DOHH2 (cell line): ENCODE data around the gene BICC1.

Experiments used
- H3F3A ChIP-seq: fragments of 200-600 bp; sonication (generic), shearing (Covaris generic); 2 replicates; pipeline ENCODE4 v1.6.0; 2016; ENCODE audit warnings: antibody characterized with exemption, mild to moderate bottlenecking; ENCODE audit not compliant: control insufficient read depth, insufficient read depth
- H3K27ac ChIP-seq: fragments of 200-600 bp; sonication (generic); 2 replicates; pipeline ENCODE4 v1.5.1; 2014; ENCODE audit warnings: low read depth, mild to moderate bottlenecking, low read length, moderate library complexity
- H3K27me3 ChIP-seq: fragments of 200-600 bp; sonication (generic); 2 replicates; pipeline ENCODE4 v1.6.1; 2014; ENCODE audit warnings: mild to moderate bottlenecking, low read length, mixed read lengths; ENCODE audit not compliant: control insufficient read depth
- H3K36me3 ChIP-seq: fragments of 200-600 bp; sonication (generic); 2 replicates; pipeline ENCODE4 v1.6.1; 2014; ENCODE audit warnings: mild to moderate bottlenecking, low read length, moderate library complexity, mixed read lengths; ENCODE audit not compliant: control insufficient read depth
- H3K4me1 ChIP-seq: fragments of 200-600 bp; sonication (generic); 2 replicates; pipeline ENCODE4 v1.6.1; 2014; ENCODE audit warnings: mild to moderate bottlenecking, low read length, mixed read lengths; ENCODE audit not compliant: control insufficient read depth
- H3K4me2 ChIP-seq: fragments of 200-600 bp; sonication (generic); 2 replicates; pipeline ENCODE4 v1.6.0; 2014; ENCODE audit warnings: mild to moderate bottlenecking, low read length, moderate library complexity
- H3K4me3 ChIP-seq: fragments of 200-600 bp; sonication (generic); 2 replicates; pipeline ENCODE4 v1.5.1; 2014; ENCODE audit warnings: mild to moderate bottlenecking, low read length, mixed read lengths
- H3K79me2 ChIP-seq: fragments of 200-600 bp; sonication (generic); 2 replicates; pipeline ENCODE4 v1.6.1; 2014; ENCODE audit warnings: mild to moderate bottlenecking, low read length, mixed read lengths; ENCODE audit not compliant: control insufficient read depth
- H3K9me2 ChIP-seq: fragments of 200-600 bp; sonication (generic); replicated peaks from 2 replicates; pipeline ENCODE4 v1.6.1; 2014; ENCODE audit warnings: mild to moderate bottlenecking, low read length, mixed read lengths; ENCODE audit not compliant: control insufficient read depth
- H3K9me3 ChIP-seq: fragments of 200-600 bp; sonication (generic); 2 replicates; pipeline ENCODE4 v1.6.1; 2014; ENCODE audit warnings: antibody characterized with exemption, low read length, mixed read lengths; ENCODE audit not compliant: control insufficient read depth, insufficient read depth
- H4K20me1 ChIP-seq: fragments of 200-600 bp; sonication (generic); 2 replicates; pipeline ENCODE4 v1.6.0; 2014; ENCODE audit warnings: low read depth, mild to moderate bottlenecking, antibody characterized with exemption, low read length, moderate library complexity; ENCODE audit not compliant: control insufficient read depth, insufficient read depth
- CTCF ChIP-seq: fragments of 200-600 bp; sonication (generic); IDR thresholded peaks from one replicate; pipeline ENCODE4 v1.5.1; 2014; ENCODE audit warnings: antibody characterized with exemption, mild to moderate bottlenecking, low read depth, low read length; ENCODE audit not compliant: poor library complexity, severe bottlenecking
- EZH2phosphoT487 ChIP-seq: fragments of 200-600 bp; sonication (generic); IDR thresholded peaks from 2 replicates; pipeline ENCODE4 v1.6.1; 2017; ENCODE audit warnings: borderline replicate concordance, mild to moderate bottlenecking, antibody characterized with exemption, low read length, moderate library complexity, mixed read lengths

BICC1 gene

GRCh38 chr10:58724781-58725180 lies 212.1 kb downstream of the BICC1 start:
- Histone ChIP-seq H3K9me2 (no peaks in the 10 kb centered on the region), H3K4me2 (no peak overlapping the region), H3K27ac (no peak overlapping the region), H4K20me1 (no peaks in the 10 kb centered on the region), H3F3A (no peaks in the 10 kb centered on the region), H3K79me2 (no peaks in the 10 kb centered on the region), H3K36me3 (no peaks in the 10 kb centered on the region), H3K9me3 (no peaks in the 10 kb centered on the region), H3K27me3 (no peaks in the 10 kb centered on the region), H3K4me1 (no peaks in the 10 kb centered on the region), H3K4me3 (no peak overlapping the region)
- TF ChIP-seq CTCF (no peak), EZH2phosphoT487 (no peak)

- no peak overlapping the region for H3K4me3 ChIP-seq
- no peaks in the 10 kb centered on the region for H3K36me3 ChIP-seq
- H3K9me2 ChIP-seq: no peaks in the 10 kb centered on the region
- H4K20me1 ChIP-seq: no peaks in the 10 kb centered on the region
- no peak overlapping the region for H3K27ac ChIP-seq
- H3K27me3 ChIP-seq: no peaks in the 10 kb centered on the region
- H3K4me2 ChIP-seq: no peak overlapping the region
- H3K9me3 ChIP-seq: no peaks in the 10 kb centered on the region
- no peaks in the 10 kb centered on the region for H3F3A ChIP-seq
- no peaks in the 10 kb centered on the region for H3K4me1 ChIP-seq
- no peaks in the 10 kb centered on the region for H3K79me2 ChIP-seq
- no peak for TF ChIP-seq CTCF
- no peak for TF ChIP-seq EZH2phosphoT487
Measured at GRCh38 chr10:58725901-58726300, 213.2 kb downstream of the BICC1 start.

- Histone ChIP-seq H3K27me3 (no peaks in the 10 kb centered on the region), H3K36me3 (no peaks in the 10 kb centered on the region), H3K9me3 (no peaks in the 10 kb centered on the region), H3K4me2 (no peak overlapping the region), H3K27ac (no peak overlapping the region), H3K79me2 (no peaks in the 10 kb centered on the region), H3K9me2 (no peaks in the 10 kb centered on the region), H3K4me3 (no peak overlapping the region), H3K4me1 (no peaks in the 10 kb centered on the region), H3F3A (no peaks in the 10 kb centered on the region), H4K20me1 (no peaks in the 10 kb centered on the region)
- no peak for TF ChIP-seq CTCF
- TF ChIP-seq EZH2phosphoT487: no peak
Measured at GRCh38 chr10:58727633-58728032, 215.0 kb downstream of the BICC1 start.

GRCh38 chr10:58731276-58731675 lies 218.6 kb downstream of the BICC1 start:
- H3K27me3 ChIP-seq: no peaks in the 10 kb centered on the region

More at GRCh38 chr10:58731276-58731675, 218.6 kb downstream of the BICC1 start:
- no peak overlapping the region for H3K4me2 ChIP-seq
- no peaks in the 10 kb centered on the region for H4K20me1 ChIP-seq
- no peak overlapping the region for H3K27ac ChIP-seq
- H3K79me2 ChIP-seq: no peaks in the 10 kb centered on the region
- no peak overlapping the region for H3K4me3 ChIP-seq
- no peaks in the 10 kb centered on the region for H3K9me3 ChIP-seq
- no peaks in the 10 kb centered on the region for H3F3A ChIP-seq
- no peaks in the 10 kb centered on the region for H3K4me1 ChIP-seq
- no peaks in the 10 kb centered on the region for H3K9me2 ChIP-seq
- TF ChIP-seq EZH2phosphoT487 (no peak), CTCF (no peak)
- H3K36me3 ChIP-seq: no peaks in the 10 kb centered on the region
